Keratinocyte (primary cell): ENCODE data around the gene MAD1L1.

Experiments
- EZH2 ChIP-seq: IDR thresholded peaks from one replicate; pipeline ENCODE4 v1.6.1; 2012; ENCODE audit warnings: inconsistent platforms, mild to moderate bottlenecking, low read length, moderate library complexity
- TF ChIP-seq, protein P1 (sequence below), 3 experiments: IDR thresholded peaks in 1 of 3; conservative IDR thresholded peaks in 1 of 3; optimal IDR thresholded peaks in 1 of 3; 2 replicates in 2 of 3; 3 replicates in 1 of 3; pipeline versions ENCODE3 to v1.5.1; 2011; ENCODE audit warnings: low read length in 3 of 3, mild to moderate bottlenecking in 3 of 3, moderate library complexity in 2 of 3, control low read depth in 1 of 3, inconsistent platforms in 1 of 3; ENCODE audit not compliant: insufficient read depth in 2 of 3; ENCODE audit errors: extremely low read depth in 1 of 3

DNA sequence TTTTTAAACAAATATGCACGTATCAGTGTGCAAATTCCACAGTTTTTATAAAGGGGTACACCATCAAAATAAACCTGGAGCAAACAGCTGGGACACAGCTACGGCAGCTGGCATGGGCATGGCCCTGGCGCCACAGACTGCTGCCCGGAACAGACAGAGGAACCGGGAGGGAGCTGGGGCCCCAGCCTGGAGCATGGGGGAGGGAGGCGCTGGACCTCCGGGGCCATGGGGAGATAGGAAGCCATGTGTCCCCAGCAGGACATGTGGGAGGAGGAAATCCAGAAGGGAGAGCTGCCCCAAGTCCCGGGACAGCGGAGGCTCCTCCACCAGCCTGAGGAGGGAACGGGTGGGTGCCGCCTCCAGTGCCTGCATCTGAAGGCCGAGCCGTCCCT, 180.1 kb downstream of the MAD1L1 start:
- TF ChIP-seq, protein P1, sequence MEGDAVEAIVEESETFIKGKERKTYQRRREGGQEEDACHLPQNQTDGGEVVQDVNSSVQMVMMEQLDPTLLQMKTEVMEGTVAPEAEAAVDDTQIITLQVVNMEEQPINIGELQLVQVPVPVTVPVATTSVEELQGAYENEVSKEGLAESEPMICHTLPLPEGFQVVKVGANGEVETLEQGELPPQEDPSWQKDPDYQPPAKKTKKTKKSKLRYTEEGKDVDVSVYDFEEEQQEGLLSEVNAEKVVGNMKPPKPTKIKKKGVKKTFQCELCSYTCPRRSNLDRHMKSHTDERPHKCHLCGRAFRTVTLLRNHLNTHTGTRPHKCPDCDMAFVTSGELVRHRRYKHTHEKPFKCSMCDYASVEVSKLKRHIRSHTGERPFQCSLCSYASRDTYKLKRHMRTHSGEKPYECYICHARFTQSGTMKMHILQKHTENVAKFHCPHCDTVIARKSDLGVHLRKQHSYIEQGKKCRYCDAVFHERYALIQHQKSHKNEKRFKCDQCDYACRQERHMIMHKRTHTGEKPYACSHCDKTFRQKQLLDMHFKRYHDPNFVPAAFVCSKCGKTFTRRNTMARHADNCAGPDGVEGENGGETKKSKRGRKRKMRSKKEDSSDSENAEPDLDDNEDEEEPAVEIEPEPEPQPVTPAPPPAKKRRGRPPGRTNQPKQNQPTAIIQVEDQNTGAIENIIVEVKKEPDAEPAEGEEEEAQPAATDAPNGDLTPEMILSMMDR (optimal IDR thresholded peaks at IDR 0.05 in 1 of 3, IDR thresholded peaks at IDR 0.05 in 1 of 3, conservative IDR thresholded peaks at IDR 0.05 in 1 of 3; ENCODE audit: extremely low read depth in 1 of 3, insufficient read depth in 2 of 3, low read length in 3 of 3), result no peak
- TF ChIP-seq EZH2, result no peak
